DMS 273 (cell line): ENCODE measurements around the gene PDSS2.
"Not testable (repeated sequence)": the region's sequence is repeated elsewhere in the genome, so short reads cannot be mapped to it uniquely, and the experiment has no call there.

Source experiments
- DNase-seq: peaks from one replicate; lab custom pipeline; 2025; ENCODE audit not compliant: unreplicated experiment; lab: John Stamatoyannopoulos, UW

PDSS2 gene

GRCh38 chr6:107329063-107329860 lies 130.1 kb downstream of the PDSS2 start:
- no peak for DNase-seq

- DNase-seq: no peak
Measured at GRCh38 chr6:107328081-107328480, 131.3 kb downstream of the PDSS2 start.

GRCh38 chr6:107323133-107323785 lies 136.1 kb downstream of the PDSS2 start:
- DNase-seq: no peak

GRCh38 chr6:107321793-107322192 lies 137.6 kb downstream of the PDSS2 start:
- DNase-seq: no peak

GRCh38 chr6:107319906-107320530 lies 139.3 kb downstream of the PDSS2 start:
- DNase-seq: no peak

GRCh38 chr6:107318100-107318736 lies 141.1 kb downstream of the PDSS2 start:
- DNase-seq: peak; percentile 81

GRCh38 chr6:107315114-107315513 lies 144.2 kb downstream of the PDSS2 start:
- no peak for DNase-seq

GRCh38 chr6:107314531-107314939 lies 144.8 kb downstream of the PDSS2 start:
- no peak for DNase-seq

- no peak for DNase-seq
Measured at GRCh38 chr6:107313776-107314175, 145.6 kb downstream of the PDSS2 start.

- peak; percentile 23 for DNase-seq
Measured at GRCh38 chr6:107310362-107310761, 149.0 kb downstream of the PDSS2 start.

GRCh38 chr6:107308677-107309076 lies 150.7 kb downstream of the PDSS2 start:
- peak; percentile 13 for DNase-seq

- DNase-seq: not testable (repeated sequence)
Measured at GRCh38 chr6:107305994-107306393, 153.4 kb downstream of the PDSS2 start.

- no peak for DNase-seq
Measured at GRCh38 chr6:107305391-107305790, 154.0 kb downstream of the PDSS2 start.

- no peak for DNase-seq
Measured at GRCh38 chr6:107304421-107305025, 154.8 kb downstream of the PDSS2 start.

- DNase-seq: no peak
Measured at GRCh38 chr6:107293350-107293749, 166.0 kb downstream of the PDSS2 start.

GRCh38 chr6:107292715-107293271 lies 166.6 kb downstream of the PDSS2 start:
- peak; percentile 30 for DNase-seq

- DNase-seq: no peak
Measured at GRCh38 chr6:107290491-107290890, 168.9 kb downstream of the PDSS2 start.

GRCh38 chr6:107289258-107289657 lies 170.1 kb downstream of the PDSS2 start:
- not testable (repeated sequence) for DNase-seq

GRCh38 chr6:107285683-107286082 lies 173.7 kb downstream of the PDSS2 start:
- not testable (repeated sequence) for DNase-seq

- DNase-seq: peak; percentile 8
Measured at GRCh38 chr6:107284805-107285204, 174.6 kb downstream of the PDSS2 start.

GRCh38 chr6:107280791-107281190 lies 178.6 kb downstream of the PDSS2 start:
- no peak for DNase-seq
